ENCODE measurements around the gene DDX54.

DNA sequence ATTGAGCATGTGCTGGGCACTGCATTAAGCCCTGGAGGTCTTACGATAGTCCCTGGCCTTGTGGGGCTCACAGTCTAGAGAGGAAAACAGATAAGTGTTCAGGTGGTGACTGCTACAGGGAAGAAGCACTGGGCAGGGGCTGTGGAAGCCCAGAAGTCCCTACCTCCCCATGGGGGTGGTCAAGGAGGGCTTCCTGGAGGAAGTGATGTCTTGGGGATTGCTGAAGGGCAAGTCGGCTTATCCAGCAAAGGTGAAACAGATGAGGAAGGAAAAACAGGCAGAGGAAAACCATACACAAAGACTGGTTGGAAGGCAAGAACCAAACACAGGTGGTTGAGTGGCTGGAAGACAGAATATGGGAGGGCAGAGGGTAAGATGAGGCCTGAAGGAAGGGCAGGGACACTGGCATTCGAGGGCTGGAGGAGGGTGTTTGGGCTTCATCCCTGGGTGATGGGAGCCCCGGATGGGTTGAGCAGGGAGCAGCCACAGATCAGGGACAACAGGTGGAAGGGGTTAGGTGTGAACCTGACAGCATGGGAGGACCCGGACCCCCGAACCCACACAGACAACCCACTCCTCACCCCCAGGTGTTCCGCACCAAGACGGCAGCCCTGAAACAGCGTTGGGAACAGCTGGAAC is 33.0 kb downstream of the DDX54 start:
- TF ChIP-seq, protein P1, sequence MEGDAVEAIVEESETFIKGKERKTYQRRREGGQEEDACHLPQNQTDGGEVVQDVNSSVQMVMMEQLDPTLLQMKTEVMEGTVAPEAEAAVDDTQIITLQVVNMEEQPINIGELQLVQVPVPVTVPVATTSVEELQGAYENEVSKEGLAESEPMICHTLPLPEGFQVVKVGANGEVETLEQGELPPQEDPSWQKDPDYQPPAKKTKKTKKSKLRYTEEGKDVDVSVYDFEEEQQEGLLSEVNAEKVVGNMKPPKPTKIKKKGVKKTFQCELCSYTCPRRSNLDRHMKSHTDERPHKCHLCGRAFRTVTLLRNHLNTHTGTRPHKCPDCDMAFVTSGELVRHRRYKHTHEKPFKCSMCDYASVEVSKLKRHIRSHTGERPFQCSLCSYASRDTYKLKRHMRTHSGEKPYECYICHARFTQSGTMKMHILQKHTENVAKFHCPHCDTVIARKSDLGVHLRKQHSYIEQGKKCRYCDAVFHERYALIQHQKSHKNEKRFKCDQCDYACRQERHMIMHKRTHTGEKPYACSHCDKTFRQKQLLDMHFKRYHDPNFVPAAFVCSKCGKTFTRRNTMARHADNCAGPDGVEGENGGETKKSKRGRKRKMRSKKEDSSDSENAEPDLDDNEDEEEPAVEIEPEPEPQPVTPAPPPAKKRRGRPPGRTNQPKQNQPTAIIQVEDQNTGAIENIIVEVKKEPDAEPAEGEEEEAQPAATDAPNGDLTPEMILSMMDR (IDR thresholded peaks at IDR 0.05): no peak
- no peak for TF ChIP-seq POLR2A (IDR thresholded peaks at IDR 0.05)
